GM21723 (cell line): ENCODE results near the gene APOH.
"Not testable (repeated sequence)": the region's sequence is repeated elsewhere in the genome, so short reads cannot be mapped to it uniquely, and the experiment has no call there.

ENCODE experiments used
- ATAC-seq: cut with Tn5 transposase; IDR thresholded peaks from one replicate; pipeline ENCODE4 v1.9.1; 2021; ENCODE audit warnings: mild to moderate bottlenecking, moderate library complexity; ENCODE audit not compliant: unreplicated experiment

Gene APOH

GRCh38 chr17:66228887-66229782 is at the start of gene APOH:
Gene APOH, minus strand, starts transcription at chr17:66229415. Its CDS starts 36 bp downstream, at chr17:66229379.
- ATAC-seq, result no peak

GRCh38 chr17:66277191-66277590 is 48.0 kb upstream of the APOH start:
- ATAC-seq, result no peak

- no peak for ATAC-seq
Measured at GRCh38 chr17:66276328-66276937, 47.2 kb upstream of the APOH start.

GRCh38 chr17:66275651-66276050 is 46.4 kb upstream of the APOH start:
- no peak for ATAC-seq

GRCh38 chr17:66273586-66273848 is 44.3 kb upstream of the APOH start:
- no peak for ATAC-seq

- ATAC-seq, result no peak
Measured at GRCh38 chr17:66272811-66273585, 43.8 kb upstream of the APOH start.

GRCh38 chr17:66271512-66271911 is 42.3 kb upstream of the APOH start:
- no peak for ATAC-seq

GRCh38 chr17:66270106-66270505 is 40.9 kb upstream of the APOH start:
- no peak for ATAC-seq

GRCh38 chr17:66268247-66268927 is 39.2 kb upstream of the APOH start:
- ATAC-seq, result no peak

- ATAC-seq, result no peak
Measured at GRCh38 chr17:66264696-66265095, 35.5 kb upstream of the APOH start.

- no peak for ATAC-seq
Measured at GRCh38 chr17:66262767-66263166, 33.6 kb upstream of the APOH start.

- no peak for ATAC-seq
Measured at GRCh38 chr17:66260688-66261087, 31.5 kb upstream of the APOH start.

- ATAC-seq, result no peak
Measured at GRCh38 chr17:66260275-66260674, 31.1 kb upstream of the APOH start.

GRCh38 chr17:66255527-66255971 is 26.3 kb upstream of the APOH start:
- no peak for ATAC-seq

- ATAC-seq, result no peak
Measured at GRCh38 chr17:66255112-66255511, 25.9 kb upstream of the APOH start.

GRCh38 chr17:66253458-66253857 is 24.2 kb upstream of the APOH start:
- not testable (repeated sequence) for ATAC-seq

- ATAC-seq, result no peak
Measured at GRCh38 chr17:66250686-66251085, 21.5 kb upstream of the APOH start.

- ATAC-seq, result no peak
Measured at GRCh38 chr17:66248285-66248684, 19.1 kb upstream of the APOH start.

- ATAC-seq, result no peak
Measured at GRCh38 chr17:66241839-66242238, 12.6 kb upstream of the APOH start.

- ATAC-seq, result no peak
Measured at GRCh38 chr17:66240630-66241029, 11.4 kb upstream of the APOH start.

- ATAC-seq, result no peak
Measured at GRCh38 chr17:66240013-66240412, 10.8 kb upstream of the APOH start.
